IPS DF 19.7 (cell line): Measurements from ENCODE around the gene RTL9.
"Not testable (repeated sequence)": the region's sequence is repeated elsewhere in the genome, so short reads cannot be mapped to it uniquely, and the experiment has no call there.

ENCODE experiments used
- DNase-seq: peaks from one replicate; pipeline ENCODE4 v3.0.0-alpha.2; 2013; ENCODE audit warnings: low read depth, low spot score

The RTL9 gene

GRCh38 chrX:110404376-110404775 is 45.7 kb downstream of the RTL9 start:
- DNase-seq = no peak

GRCh38 chrX:110406250-110406649 is 47.6 kb downstream of the RTL9 start:
- DNase-seq = not testable (repeated sequence)

- no peak for DNase-seq
Measured at GRCh38 chrX:110406822-110407221, 48.2 kb downstream of the RTL9 start.

- DNase-seq = no peak
Measured at GRCh38 chrX:110407910-110408545, 49.4 kb downstream of the RTL9 start.
